GM13976 (cell line): ENCODE data around the gene MZB1.

Experiments used
- DNase-seq: peaks from one replicate; pipeline ENCODE4 v3.0.0; 2012; ENCODE audit warnings: low spot score
- in situ Hi-C: fragments of 300-500 bp; cut with MboI; formaldehyde crosslinking; loops from one replicate; pipeline ENCODE4 v1.12.0; 2022; ENCODE audit warnings: low sequenced_read_pairs, mixed read lengths, inconsistent platforms; ENCODE audit not compliant: unreplicated experiment
- TF ChIP-seq, protein P1 (sequence below): IDR thresholded peaks from 2 replicates; pipeline ENCODE4 v1.5.1; 2012; ENCODE audit warnings: borderline replicate concordance, mild to moderate bottlenecking; ENCODE audit not compliant: insufficient read depth; ENCODE audit errors: extremely low read depth, missing control alignments, control extremely low read depth

The MZB1 gene

GRCh38 chr5:139382807-139383206 lies 6.9 kb downstream of the MZB1 start:
- TF ChIP-seq, protein P1, sequence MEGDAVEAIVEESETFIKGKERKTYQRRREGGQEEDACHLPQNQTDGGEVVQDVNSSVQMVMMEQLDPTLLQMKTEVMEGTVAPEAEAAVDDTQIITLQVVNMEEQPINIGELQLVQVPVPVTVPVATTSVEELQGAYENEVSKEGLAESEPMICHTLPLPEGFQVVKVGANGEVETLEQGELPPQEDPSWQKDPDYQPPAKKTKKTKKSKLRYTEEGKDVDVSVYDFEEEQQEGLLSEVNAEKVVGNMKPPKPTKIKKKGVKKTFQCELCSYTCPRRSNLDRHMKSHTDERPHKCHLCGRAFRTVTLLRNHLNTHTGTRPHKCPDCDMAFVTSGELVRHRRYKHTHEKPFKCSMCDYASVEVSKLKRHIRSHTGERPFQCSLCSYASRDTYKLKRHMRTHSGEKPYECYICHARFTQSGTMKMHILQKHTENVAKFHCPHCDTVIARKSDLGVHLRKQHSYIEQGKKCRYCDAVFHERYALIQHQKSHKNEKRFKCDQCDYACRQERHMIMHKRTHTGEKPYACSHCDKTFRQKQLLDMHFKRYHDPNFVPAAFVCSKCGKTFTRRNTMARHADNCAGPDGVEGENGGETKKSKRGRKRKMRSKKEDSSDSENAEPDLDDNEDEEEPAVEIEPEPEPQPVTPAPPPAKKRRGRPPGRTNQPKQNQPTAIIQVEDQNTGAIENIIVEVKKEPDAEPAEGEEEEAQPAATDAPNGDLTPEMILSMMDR, result no peak
- no peak for DNase-seq
- in situ Hi-C loops, result no loop called here

GRCh38 chr5:139381837-139382761 lies 7.6 kb downstream of the MZB1 start:
- TF ChIP-seq, protein P1, result no peak
- DNase-seq, result peak; percentile 37
- in situ Hi-C loops, result no loop called here

DNA sequence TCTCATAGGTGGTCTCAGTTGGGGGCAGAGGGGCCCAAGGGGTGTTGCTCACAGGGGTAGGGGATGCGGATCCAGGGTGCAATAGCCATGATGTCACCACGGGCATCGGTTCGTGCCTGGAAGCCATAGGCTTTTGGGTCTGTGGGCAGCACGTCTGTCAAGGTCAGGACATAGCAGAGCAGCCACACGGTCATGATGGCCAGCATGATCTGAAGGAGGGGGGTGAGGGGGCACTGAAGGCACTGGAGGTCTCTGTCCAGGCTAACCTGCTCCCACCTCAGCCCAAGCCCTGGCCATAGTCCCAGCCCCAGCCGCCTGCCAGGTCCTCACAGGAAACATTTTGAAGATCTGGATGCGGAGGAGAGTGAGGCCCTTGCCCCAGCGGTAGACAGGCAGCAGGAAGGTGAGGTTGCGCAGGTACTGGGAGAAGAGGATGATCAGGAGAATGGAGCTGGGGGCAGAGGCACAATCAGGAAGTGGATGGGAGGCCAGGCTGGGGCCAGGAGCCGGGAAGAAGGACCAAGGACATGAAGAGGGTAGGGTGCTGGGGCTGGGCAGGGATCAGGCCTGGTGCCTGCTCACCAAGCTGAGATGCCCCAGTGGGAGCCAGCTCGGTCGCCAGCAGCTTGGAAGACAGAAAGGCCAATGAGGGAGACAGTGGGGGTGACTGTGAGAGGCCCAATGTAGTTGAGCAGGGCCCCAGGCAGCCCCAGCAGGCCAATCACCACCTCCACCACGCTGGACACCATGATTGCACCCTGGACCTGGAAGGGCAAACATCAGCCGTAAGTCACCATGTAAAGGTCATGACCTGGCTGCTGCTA lies 9.9 kb downstream of the MZB1 start:
- no peak for DNase-seq
- TF ChIP-seq, protein P1, result no peak
- in situ Hi-C loops, result no loop called here

GRCh38 chr5:139378941-139379361 lies 10.8 kb downstream of the MZB1 start:
- no peak for DNase-seq
- in situ Hi-C loops, result no loop called here
- TF ChIP-seq, protein P1, result no peak

DNA sequence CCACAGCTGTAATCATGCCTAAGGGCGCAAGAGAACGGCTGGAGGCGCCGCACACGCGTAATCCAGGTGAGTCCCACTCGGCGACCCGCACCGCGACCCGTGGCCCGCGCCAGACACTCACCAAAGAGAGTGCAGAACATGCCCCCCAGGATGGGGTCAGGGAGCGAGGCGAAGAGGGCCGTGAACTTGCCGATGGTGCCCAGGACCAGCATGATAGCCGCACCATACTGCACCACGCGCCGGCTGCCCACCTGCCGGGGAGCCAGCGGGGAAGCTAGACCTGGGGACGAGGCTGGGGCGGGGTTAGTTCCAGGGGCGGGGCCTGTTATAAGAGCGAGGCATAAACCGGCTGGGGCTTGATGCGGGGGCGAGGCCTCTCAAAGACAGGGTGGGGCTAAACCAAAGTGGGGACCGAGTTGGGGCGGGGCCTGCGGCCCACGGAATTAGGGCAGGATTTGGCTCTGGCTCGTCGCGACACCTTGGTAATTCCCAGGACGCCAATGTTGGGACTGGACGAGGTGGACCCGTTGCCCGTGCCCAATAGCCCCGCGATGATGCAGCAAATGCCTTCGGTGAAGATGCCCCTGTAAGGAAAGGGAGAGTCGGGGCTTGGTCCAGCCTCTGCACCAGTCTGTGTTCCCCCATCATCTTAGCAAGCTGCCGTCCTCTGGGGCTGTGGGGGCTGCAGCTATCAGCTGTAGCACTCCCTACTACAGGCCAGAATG lies 11.4 kb downstream of the MZB1 start:
- no peak for DNase-seq
- in situ Hi-C loops, result no loop called here
- TF ChIP-seq, protein P1, result no peak

- no peak for DNase-seq
- in situ Hi-C loops, result no loop called here
Observed at GRCh38 chr5:139377226-139377625, 12.5 kb downstream of the MZB1 start.

More at GRCh38 chr5:139377226-139377625, 12.5 kb downstream of the MZB1 start:
- TF ChIP-seq, protein P1, result no peak
